Bronchial epithelial cell (primary cell): ENCODE results near the gene HSPA14. TPM values are rescaled to one million over a fixed set of nuclear protein-coding genes. Genes with fewer than 3 reads are reported as not detected.

Source experiments
- DNase-seq: peaks from one replicate; pipeline ENCODE4 v3.0.0-alpha.2; 2010; ENCODE audit warnings: low read depth
- FAIRE-seq: peaks from 2 replicates; lab custom pipeline; 2011; peaks lifted over from hg19 to GRCh38; lab: Jason Lieb, UNC
- H3K27me3 ChIP-seq: 2 replicates; pipeline ENCODE4 v1.5.1; 2011; ENCODE audit warnings: low read length; ENCODE audit not compliant: control insufficient read depth, insufficient read depth
- H3K36me3 ChIP-seq: 2 replicates; pipeline ENCODE4 v1.5.1; 2011; ENCODE audit warnings: low read length; ENCODE audit not compliant: control insufficient read depth, insufficient read depth
- H3K4me3 ChIP-seq: 2 replicates; pipeline ENCODE4 v1.5.1; 2011; ENCODE audit warnings: mild to moderate bottlenecking, low read depth, low read length, control low read depth
- CTCF ChIP-seq: IDR thresholded peaks from 2 replicates; pipeline ENCODE4 v1.5.1; 2011; ENCODE audit warnings: mild to moderate bottlenecking, moderate library complexity, low read length, control low read depth, inconsistent platforms; ENCODE audit not compliant: insufficient read depth, severe bottlenecking
- total RNA-seq: library from RNA; depleted of rRNA; stranded (reverse); fragments of >200 nt; gene quantifications from 2 replicates; pipeline ENCODE4 v1.2.1, GENCODE V29; 2014

Gene HSPA14
- total RNA-seq, 1 donor from 2014 or later: 6.3 TPM

- DNase-seq: no peak
- Histone ChIP-seq H3K4me3 (no peak overlapping the region), H3K27me3 (no peaks in the 10 kb centered on the region), H3K36me3 (no peaks in the 10 kb centered on the region)
- no peak for TF ChIP-seq CTCF
- no peak for FAIRE-seq
These were observed 17.3 kb upstream of the HSPA14 start for GRCh38 chr10:14820775-14821154.

GRCh38 chr10:14821635-14822375 is 16.3 kb upstream of the HSPA14 start:
- DNase-seq (no peak), FAIRE-seq (no peak)
- Histone ChIP-seq H3K4me3 (no peak overlapping the region), H3K36me3 (no peaks in the 10 kb centered on the region), H3K27me3 (no peaks in the 10 kb centered on the region)
- no peak for TF ChIP-seq CTCF

GRCh38 chr10:14822879-14823755 is 15.0 kb upstream of the HSPA14 start:
- no peak overlapping the region for H3K4me3 ChIP-seq
- H3K27me3 ChIP-seq: no peaks in the 10 kb centered on the region
- FAIRE-seq (no peak), DNase-seq (peak; percentile 32)
- TF ChIP-seq CTCF: peak; percentile 48
- H3K36me3 ChIP-seq: no peaks in the 10 kb centered on the region

- Histone ChIP-seq H3K36me3 (no peaks in the 10 kb centered on the region), H3K4me3 (no peak overlapping the region), H3K27me3 (no peaks in the 10 kb centered on the region)
- no peak for FAIRE-seq
- no peak for DNase-seq
- no peak for TF ChIP-seq CTCF
These were observed 14.1 kb upstream of the HSPA14 start for GRCh38 chr10:14823966-14824365.

- Histone ChIP-seq H3K36me3 (no peaks in the 10 kb centered on the region), H3K4me3 (no peak overlapping the region), H3K27me3 (no peaks in the 10 kb centered on the region)
- FAIRE-seq: no peak
- TF ChIP-seq CTCF: no peak
- DNase-seq: no peak
These were observed 11.9 kb upstream of the HSPA14 start for GRCh38 chr10:14826076-14826829.
